Left cardiac atrium (tissue), 4 donors: Measurements from ENCODE around the gene STAC. TPM values are rescaled to one million over a fixed set of nuclear protein-coding genes. Genes with fewer than 3 reads are reported as not detected.
"Not testable (repeated sequence)": the region's sequence is repeated elsewhere in the genome, so short reads cannot be mapped to it uniquely, and the experiment has no call there.

Experiments used
- ATAC-seq, 2 donors: fragments of 200-7000 bp; cut with Tn5 transposase; one replicate each; pipeline ENCODE4 v1.9.1; 2020; ENCODE audit warnings: mild to moderate bottlenecking in 2 of 2, moderate library complexity in 2 of 2
- DNase-seq: peaks from one replicate; pipeline ENCODE4 v3.0.0-alpha.2; 2020
- intact Hi-C, 2 donors: fragments of 100-400 bp; cut with DNase I; formaldehyde crosslinking; loops; one replicate each; pipeline versions ENCODE4 v1.14.1 to v1.15.1; 2022 to 2023
- total RNA-seq, 2 donors: library from RNA; stranded (reverse); fragmentation: NEBNext Ultra II Directional; extraction: Animal tissue kit (Norgen Biotek cat#: 25700); gene quantifications; one replicate each; pipeline ENCODE4 v1.2.1, GENCODE V29; 2021
- donor health status: DM: no; HTN: yes; CAD: no.
- donor health status: DM: no; HTN: yes; CAD: no; lungs with severe emphysema.
- donor health status: DM: yes; HTN: yes; CAD: no.
- donor health status: Dilated cardiomyopathy.

The STAC gene
- total RNA-seq, 2 donors from 2014 or later = 0.13 to 0.47 TPM

GRCh38 chr3:36408146-36408545 is 27.8 kb downstream of the STAC start:
- ATAC-seq (no peak), DNase-seq (no peak)
- intact Hi-C loops = no loop called here

GRCh38 chr3:36409862-36410261 is 29.6 kb downstream of the STAC start:
- intact Hi-C loops = no loop called here
- ATAC-seq (no peak), DNase-seq (no peak)

GRCh38 chr3:36411587-36411986 is 31.3 kb downstream of the STAC start:
- intact Hi-C loops = no loop called here
- ATAC-seq = no peak
- DNase-seq = no peak

GRCh38 chr3:36416599-36416998 is 36.3 kb downstream of the STAC start:
- intact Hi-C loops = no loop called here
- ATAC-seq (no peak), DNase-seq (no peak)

GRCh38 chr3:36417237-36417636 is 36.9 kb downstream of the STAC start:
- DNase-seq = no peak
- intact Hi-C loops = no loop called here
- no peak for ATAC-seq

- DNase-seq (no peak), ATAC-seq (no peak)
- intact Hi-C loops = no loop called here
Measured at GRCh38 chr3:36418296-36418695, 38.0 kb downstream of the STAC start.

GRCh38 chr3:36428445-36428844 is 48.1 kb downstream of the STAC start:
- intact Hi-C loops = no loop called here
- no peak for DNase-seq
- ATAC-seq = no peak

GRCh38 chr3:36429986-36430485 is 49.7 kb downstream of the STAC start:
- intact Hi-C loops = no loop called here
- no peak for DNase-seq
- no peak for ATAC-seq

- no peak for DNase-seq
- no peak for ATAC-seq
- intact Hi-C loops = no loop called here
Measured at GRCh38 chr3:36433511-36433910, 53.2 kb downstream of the STAC start.

GRCh38 chr3:36434687-36435426 is 54.6 kb downstream of the STAC start:
- intact Hi-C loops = no loop called here
- DNase-seq (no peak), ATAC-seq (no peak)

- intact Hi-C loops = no loop called here
- DNase-seq (no peak), ATAC-seq (no peak)
Measured at GRCh38 chr3:36443028-36443686, 62.9 kb downstream of the STAC start.

- intact Hi-C loops = no loop called here
- ATAC-seq (no peak), DNase-seq (no peak)
Measured at GRCh38 chr3:36444909-36445308, 64.6 kb downstream of the STAC start.

GRCh38 chr3:36446276-36446675 is 66.0 kb downstream of the STAC start:
- DNase-seq (no peak), ATAC-seq (no peak)
- intact Hi-C loops = no loop called here

- intact Hi-C loops = no loop called here
- DNase-seq (no peak), ATAC-seq (no peak)
Measured at GRCh38 chr3:36447061-36447460, 66.8 kb downstream of the STAC start.

- intact Hi-C loops = no loop called here
- ATAC-seq = no peak
- DNase-seq = no peak
Measured at GRCh38 chr3:36451816-36452215, 71.5 kb downstream of the STAC start.

- intact Hi-C loops, ATAC-seq, DNase-seq: not testable (repeated sequence)
Measured at GRCh38 chr3:36453213-36453612, 72.9 kb downstream of the STAC start.

- intact Hi-C loops, ATAC-seq: not testable (repeated sequence)
Measured at GRCh38 chr3:36453896-36454295, 73.6 kb downstream of the STAC start.

GRCh38 chr3:36455406-36455805 is 75.1 kb downstream of the STAC start:
- intact Hi-C loops = no loop called here

More at GRCh38 chr3:36453896-36454295, 73.6 kb downstream of the STAC start:
- not testable (repeated sequence) for DNase-seq

GRCh38 chr3:36456784-36457183 is 76.5 kb downstream of the STAC start:
- no peak for ATAC-seq
- DNase-seq = no peak
- intact Hi-C loops = no loop called here

More at GRCh38 chr3:36455406-36455805, 75.1 kb downstream of the STAC start:
- DNase-seq = no peak
- ATAC-seq = no peak

- ATAC-seq (no peak), DNase-seq (no peak)
- intact Hi-C loops = no loop called here
Measured at GRCh38 chr3:36457667-36458066, 77.4 kb downstream of the STAC start.

- intact Hi-C loops = no loop called here
- ATAC-seq (no peak), DNase-seq (no peak)
Measured at GRCh38 chr3:36459177-36459576, 78.9 kb downstream of the STAC start.
